SIG-M5 treated with dmso at 0.1 percent for 504 hours (cell line): ENCODE results near the gene PIP4K2C.
"Not testable (repeated sequence)": the region's sequence is repeated elsewhere in the genome, so short reads cannot be mapped to it uniquely, and the experiment has no call there.

ENCODE experiments used
- DNase-seq: peaks from one replicate; lab custom pipeline; 2025; ENCODE audit not compliant: unreplicated experiment; lab: John Stamatoyannopoulos, UW

The PIP4K2C gene

DNA sequence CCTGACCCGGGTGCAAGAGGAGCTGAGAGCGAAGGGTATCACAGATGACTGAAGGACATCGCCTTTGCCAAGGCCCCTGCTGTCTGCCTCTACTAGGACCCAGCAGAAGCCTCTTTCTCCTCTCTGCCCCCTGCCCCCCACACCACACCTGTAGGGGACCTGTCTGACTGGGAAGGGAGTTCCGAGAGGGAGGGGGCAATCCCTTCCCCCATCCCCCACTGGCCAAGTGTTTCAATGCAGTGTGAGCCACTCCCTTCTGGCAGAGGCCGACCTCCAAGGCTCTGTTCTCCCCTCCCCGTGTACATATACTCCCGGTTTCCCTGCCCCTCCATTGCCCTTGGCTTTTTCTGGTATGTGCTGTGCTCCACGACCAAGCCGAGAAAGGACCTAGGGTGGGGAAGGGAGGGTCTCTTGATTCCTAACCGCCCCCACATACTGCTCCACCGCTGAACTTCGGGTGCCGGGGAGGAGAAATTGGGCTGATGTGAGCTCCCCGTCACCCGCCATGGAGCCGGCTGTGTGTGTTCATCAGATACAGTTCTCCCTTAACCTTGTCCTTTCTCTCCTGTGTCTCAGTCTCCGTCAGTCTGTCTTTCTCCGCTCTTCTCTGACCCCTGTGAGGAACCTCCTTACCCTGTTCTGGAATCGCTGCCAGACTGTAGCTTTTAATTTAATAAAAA is 18.2 kb downstream of the PIP4K2C start:
- DNase-seq, result no peak

DNA sequence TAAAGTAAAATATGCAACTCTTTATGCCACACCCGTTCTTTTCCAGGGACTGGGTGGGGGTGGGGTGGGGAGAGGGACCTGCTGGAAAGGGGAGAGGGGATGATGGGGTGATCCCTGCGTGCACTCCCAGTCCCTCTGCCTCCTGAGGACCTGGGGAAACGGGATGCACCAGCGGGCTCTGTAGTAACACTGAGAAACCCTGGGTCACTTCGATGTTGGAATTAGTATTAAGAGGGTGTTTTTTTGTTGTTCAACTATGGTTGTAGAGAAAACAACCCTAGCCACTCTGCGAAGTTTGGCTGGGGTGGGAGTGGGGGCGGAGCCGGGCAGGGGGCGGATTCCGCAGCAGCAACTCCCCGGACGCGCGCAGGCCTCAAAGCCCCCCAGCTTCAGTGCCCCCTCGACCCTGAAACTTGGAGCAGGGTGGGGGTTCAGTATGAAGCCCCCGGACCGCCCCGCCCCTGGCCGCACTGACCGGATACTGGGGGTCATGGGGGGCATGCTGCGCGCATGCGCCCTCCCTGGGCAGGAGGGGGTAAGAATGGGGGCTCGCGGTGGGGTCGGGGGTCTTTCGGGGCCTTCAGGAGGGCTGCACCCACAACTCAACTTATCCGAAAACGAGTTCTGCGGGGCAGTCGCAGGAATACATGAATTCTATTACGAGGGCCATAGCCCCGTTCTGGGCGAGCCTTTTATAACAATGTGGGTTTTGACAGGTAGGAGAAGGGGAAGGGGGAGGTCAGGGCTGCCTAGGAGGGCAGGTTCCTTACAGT is 19.0 kb downstream of the PIP4K2C start:
- DNase-seq, result no peak

GRCh38 chr12:57610554-57611107 is 19.6 kb downstream of the PIP4K2C start:
- DNase-seq, result no peak

DNA sequence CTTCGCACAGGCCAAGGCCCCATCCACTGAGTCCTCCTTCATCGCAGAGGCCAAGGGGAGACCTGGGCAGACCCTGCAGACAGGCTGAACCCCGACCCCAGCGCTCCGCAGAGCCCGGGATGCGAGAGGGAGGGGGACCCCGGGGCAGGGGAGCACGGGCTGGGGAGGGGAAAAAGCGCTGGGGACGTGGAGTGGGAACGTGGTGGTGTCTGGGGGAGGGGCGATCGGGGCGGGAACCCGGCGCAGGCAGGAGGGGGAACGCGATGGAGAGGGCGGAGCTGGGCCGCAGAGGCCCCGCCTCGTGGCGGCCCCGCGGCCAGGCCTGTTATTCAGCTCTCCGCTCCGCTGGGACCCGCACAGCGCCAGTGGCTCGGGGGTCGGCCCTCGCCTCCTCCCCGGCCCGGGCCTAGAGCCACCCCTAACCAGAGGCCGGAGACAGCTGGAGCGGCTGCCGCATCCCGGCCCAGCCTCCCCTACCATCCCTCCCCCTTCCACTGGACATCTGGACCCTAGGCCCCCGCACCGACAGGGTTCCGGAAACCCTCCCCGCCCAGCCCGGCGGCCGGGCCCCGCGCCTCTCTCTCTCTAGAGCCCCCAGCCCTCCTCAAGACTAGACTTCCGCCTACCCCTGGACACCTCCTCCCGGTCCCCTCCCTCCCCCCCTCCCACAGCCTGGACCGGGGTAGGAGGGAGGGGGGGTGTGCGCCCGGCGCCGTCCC is 20.3 kb downstream of the PIP4K2C start, which contains the start of gene ARHGEF25:
TSS of gene ARHGEF25 (plus strand) at position 328 of the 719 bp plus-strand sequence. CDS start 460 bp downstream, outside the sequence.
- no peak for DNase-seq

DNA sequence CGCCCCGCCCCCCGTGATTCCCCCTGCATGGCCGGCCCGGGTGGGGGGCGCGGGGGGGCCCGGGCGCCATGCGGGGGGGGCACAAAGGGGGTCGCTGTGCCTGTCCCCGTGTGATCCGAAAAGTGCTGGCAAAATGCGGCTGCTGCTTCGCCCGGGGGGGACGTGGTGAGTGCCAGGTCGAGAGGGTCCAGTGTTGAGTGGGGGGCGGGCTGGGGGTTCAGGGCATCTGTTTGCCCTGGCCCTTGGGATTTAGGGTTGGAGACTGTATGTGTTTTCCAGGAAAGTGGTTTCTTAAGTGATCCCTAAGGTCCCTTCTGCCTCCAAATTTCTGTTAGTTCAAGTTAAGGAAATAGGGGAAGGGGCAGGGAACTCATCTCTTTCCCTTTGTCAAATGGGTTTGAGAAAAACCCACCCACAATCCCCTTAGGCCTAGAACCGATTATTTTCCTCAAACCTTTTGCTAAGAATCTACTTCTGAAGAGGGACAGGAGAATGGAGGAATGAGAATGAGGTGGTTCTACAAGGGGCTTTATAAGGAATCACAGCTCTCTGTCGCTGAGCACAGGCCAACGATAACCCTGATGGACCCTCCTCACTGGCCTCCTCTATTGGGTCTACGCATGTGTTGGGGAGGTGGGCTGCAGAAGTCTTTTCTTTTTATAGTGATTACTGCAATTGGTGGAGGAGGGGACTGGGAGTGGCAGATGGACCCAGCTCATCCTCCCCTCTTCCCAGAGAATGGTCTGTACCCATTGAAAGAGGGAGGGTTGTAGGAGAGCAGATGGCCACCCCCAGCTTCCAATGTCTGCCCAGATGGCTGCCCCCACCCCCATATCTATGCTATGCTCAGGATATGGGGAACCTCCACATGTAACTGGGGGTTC is 21.1 kb downstream of the PIP4K2C start:
- no peak for DNase-seq

DNA sequence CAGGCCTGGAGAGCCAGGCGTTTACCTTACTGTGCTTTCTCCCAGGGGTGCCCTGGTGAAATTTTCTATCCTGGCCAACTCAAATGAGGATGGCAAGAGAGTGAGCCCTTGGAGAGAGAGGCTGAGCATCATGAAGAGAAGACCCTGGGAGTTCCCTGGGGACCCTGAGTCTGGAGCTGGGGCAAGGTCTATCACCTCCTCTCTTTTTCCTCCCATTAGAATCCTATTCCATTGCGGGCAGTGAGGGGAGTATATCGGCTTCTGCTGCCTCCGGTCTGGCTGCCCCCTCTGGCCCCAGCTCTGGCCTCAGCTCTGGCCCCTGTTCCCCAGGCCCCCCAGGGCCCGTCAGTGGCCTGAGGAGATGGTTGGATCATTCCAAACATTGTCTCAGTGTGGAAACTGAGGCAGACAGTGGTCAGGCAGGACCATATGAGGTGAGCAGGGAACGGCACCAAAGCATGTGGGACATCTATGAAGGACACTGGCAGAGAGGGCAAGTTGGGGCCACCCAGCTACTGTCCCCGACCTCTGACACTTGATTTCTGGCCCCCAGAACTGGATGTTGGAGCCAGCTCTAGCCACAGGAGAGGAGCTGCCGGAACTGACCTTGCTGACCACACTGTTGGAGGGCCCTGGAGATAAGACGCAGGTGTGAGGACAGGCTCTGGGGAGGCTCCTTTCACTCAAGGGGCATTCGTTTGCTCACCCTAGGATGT is 21.9 kb downstream of the PIP4K2C start:
- DNase-seq, result no peak

GRCh38 chr12:57613427-57614109 is 22.6 kb downstream of the PIP4K2C start:
- DNase-seq, result no peak

DNA sequence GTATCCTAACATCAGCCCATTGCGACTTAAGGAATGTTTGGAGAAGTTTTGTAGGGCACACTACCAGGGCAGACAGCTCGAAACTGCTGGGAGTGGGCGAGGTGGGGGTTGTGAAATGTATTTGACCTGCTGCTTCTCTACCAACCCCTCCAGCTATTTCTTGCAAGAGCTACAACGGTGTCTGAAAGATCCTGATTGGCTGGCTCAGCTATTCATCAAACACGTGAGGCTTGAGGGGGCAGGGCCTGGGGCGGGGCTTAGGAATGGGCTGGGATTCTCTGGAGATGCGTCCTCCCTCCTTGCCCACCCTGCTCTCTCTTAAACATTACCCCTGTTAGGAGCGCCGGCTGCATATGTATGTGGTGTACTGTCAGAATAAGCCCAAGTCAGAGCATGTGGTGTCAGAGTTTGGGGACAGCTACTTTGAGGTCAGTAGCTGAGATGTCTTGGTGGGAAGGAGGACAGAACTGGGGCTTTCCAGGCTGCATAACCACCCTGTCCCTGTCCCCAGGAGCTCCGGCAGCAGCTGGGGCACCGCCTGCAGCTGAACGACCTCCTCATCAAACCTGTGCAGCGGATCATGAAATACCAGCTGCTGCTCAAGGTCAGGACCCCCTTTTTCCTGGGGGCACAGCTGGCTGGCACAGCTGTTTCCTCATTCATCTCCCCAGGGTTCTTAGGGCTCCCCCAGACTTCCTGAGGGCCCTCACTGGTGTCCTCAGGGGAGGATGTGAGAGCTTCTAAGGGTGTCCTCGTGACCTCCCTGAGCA is 23.4 kb downstream of the PIP4K2C start:
- DNase-seq, result peak; percentile 51

DNA sequence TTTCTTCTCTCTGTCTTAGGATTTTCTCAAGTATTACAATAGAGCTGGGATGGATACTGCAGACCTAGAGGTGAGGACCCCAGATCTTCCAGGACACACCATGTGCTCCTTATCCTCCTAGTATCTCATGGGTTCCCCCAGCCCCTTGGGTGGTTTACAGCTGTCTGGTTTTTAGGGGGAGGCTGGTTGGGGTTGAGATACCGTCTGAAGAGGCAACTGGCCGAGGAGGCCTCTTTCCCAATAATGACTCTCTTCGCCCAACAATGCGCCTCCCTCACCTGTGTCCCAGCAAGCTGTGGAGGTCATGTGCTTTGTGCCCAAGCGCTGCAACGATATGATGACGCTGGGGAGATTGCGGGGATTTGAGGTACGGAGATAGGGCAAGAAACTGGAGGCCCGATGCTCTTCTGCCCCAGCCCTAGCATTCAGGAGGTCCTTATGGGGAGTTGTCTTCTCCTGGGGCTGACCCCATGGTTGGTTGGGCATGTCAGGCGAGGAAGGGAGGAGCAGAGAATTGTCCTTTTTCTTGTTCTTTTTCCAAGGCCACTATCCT is 24.0 kb downstream of the PIP4K2C start:
- DNase-seq, result no peak

GRCh38 chr12:57615637-57616036 is 24.6 kb downstream of the PIP4K2C start:
- no peak for DNase-seq

GRCh38 chr12:57616383-57617101 is 25.6 kb downstream of the PIP4K2C start:
- no peak for DNase-seq

DNA sequence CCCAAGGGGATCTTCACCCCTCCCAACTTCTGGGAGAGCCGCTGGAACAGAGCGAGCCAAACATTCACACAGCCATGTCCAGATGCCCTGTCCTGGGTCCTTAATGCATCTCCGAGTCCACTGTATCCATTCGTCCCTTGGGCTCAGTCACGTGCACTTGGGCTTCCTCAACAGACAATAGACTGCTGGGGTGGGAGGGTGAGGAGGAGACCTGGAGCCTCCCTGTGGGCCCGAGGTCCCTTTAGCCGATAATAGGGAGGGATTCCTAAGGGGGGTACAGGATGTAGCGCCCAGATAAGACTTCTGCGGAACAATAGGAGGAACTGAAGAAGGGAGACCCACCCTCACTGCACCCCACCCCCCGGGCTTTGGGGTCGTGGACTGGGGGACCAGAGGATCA is 26.9 kb downstream of the PIP4K2C start:
- no peak for DNase-seq

GRCh38 chr12:57618431-57618830 is 27.4 kb downstream of the PIP4K2C start:
- not testable (repeated sequence) for DNase-seq

GRCh38 chr12:57618966-57619433 is 28.0 kb downstream of the PIP4K2C start:
- no peak for DNase-seq

DNA sequence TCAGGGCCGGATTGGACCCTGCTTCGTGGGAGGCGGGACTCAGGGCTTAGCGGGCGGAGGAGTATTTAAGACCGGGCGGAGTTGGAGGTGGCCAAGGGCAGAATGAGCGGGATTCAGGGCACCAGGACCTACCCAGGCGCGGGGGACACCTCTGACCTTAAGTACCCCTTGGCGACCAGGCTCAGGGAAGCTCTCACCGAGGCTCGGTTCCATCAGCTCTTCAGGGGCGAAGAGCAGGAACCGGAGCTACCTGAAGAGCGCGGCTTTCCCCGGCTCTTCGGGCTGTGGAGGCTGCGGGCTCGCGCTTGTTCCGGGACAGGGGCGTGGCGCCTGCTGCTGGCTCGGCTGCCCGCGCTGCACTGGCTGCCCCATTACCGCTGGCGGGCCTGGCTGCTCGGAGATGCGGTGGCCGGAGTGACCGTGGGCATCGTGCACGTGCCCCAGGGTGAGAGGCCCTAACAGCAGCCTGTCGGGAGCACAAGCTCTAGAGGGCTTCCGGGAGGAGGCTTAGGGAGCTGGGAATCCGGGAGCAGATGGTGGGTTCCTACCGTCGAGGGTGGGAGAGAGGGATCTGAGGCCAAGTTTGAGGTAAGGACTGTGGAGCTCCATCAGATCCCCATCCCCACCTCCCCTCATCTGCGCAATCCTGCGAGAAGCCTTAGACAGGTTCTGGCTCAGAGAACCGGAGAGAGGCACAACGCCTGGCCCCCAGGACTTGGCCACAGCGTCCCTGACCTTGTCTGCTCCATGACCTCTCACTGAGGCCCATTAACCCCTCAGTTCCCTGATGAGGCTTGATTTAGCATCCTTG is 28.6 kb downstream of the PIP4K2C start:
- DNase-seq, result no peak

GRCh38 chr12:57620245-57620935 is 29.4 kb downstream of the PIP4K2C start:
- DNase-seq, result no peak
